Measurements from ENCODE around the gene PPM1K.

The PPM1K gene

GRCh38 chr4:88276952-88277710 lies 7.2 kb downstream of the PPM1K start:
- DNase-seq = no peak

- DNase-seq = no peak
Observed at GRCh38 chr4:88275949-88276515, 8.3 kb downstream of the PPM1K start.

- no peak for DNase-seq
Observed at GRCh38 chr4:88275516-88275915, 8.8 kb downstream of the PPM1K start.

GRCh38 chr4:88268913-88269312 lies 15.4 kb downstream of the PPM1K start:
- no peak for DNase-seq

- no peak for DNase-seq
Observed at GRCh38 chr4:88264336-88264735, 20.0 kb downstream of the PPM1K start.

- DNase-seq = no peak
Observed at GRCh38 chr4:88257726-88258125, 26.6 kb downstream of the PPM1K start.

- DNase-seq = no peak
Observed at GRCh38 chr4:88255111-88255510, 29.2 kb downstream of the PPM1K start.

GRCh38 chr4:88251924-88252323 lies 32.4 kb downstream of the PPM1K start:
- DNase-seq = no peak

GRCh38 chr4:88247148-88247547 lies 37.2 kb downstream of the PPM1K start:
- no peak for DNase-seq

- no peak for DNase-seq
Observed at GRCh38 chr4:88246600-88246999, 37.8 kb downstream of the PPM1K start.

GRCh38 chr4:88244816-88245579 lies 39.4 kb downstream of the PPM1K start:
- no peak for DNase-seq

GRCh38 chr4:88244056-88244455 lies 40.3 kb downstream of the PPM1K start:
- no peak for DNase-seq

GRCh38 chr4:88242144-88242543 lies 42.2 kb downstream of the PPM1K start:
- no peak for DNase-seq

- DNase-seq = no peak
Observed at GRCh38 chr4:88240297-88240714, 44.1 kb downstream of the PPM1K start.

GRCh38 chr4:88230969-88231771 lies 53.2 kb downstream of the PPM1K start:
- DNase-seq = peak; percentile 59

GRCh38 chr4:88230461-88230891 lies 53.9 kb downstream of the PPM1K start:
- no peak for DNase-seq

- DNase-seq = no peak
Observed at GRCh38 chr4:88227734-88228133, 56.6 kb downstream of the PPM1K start.

GRCh38 chr4:88226143-88226542 lies 58.2 kb downstream of the PPM1K start:
- DNase-seq = no peak

- no peak for DNase-seq
Observed at GRCh38 chr4:88225232-88226105, 58.9 kb downstream of the PPM1K start.

- no peak for DNase-seq
Observed at GRCh38 chr4:88223516-88223915, 60.8 kb downstream of the PPM1K start.

GRCh38 chr4:88219099-88219498 lies 65.3 kb downstream of the PPM1K start:
- no peak for DNase-seq

GRCh38 chr4:88217169-88217568 lies 67.2 kb downstream of the PPM1K start:
- no peak for DNase-seq

Measured in right hindlimb (tissue), 1 donor.